NCI-H1694 (cell line): ENCODE measurements around the gene CEL.
"Not testable (repeated sequence)": the region's sequence is repeated elsewhere in the genome, so short reads cannot be mapped to it uniquely, and the experiment has no call there.

Source experiments
- DNase-seq: peaks from one replicate; lab custom pipeline; 2025; lab: John Stamatoyannopoulos, UW

The CEL gene

DNA sequence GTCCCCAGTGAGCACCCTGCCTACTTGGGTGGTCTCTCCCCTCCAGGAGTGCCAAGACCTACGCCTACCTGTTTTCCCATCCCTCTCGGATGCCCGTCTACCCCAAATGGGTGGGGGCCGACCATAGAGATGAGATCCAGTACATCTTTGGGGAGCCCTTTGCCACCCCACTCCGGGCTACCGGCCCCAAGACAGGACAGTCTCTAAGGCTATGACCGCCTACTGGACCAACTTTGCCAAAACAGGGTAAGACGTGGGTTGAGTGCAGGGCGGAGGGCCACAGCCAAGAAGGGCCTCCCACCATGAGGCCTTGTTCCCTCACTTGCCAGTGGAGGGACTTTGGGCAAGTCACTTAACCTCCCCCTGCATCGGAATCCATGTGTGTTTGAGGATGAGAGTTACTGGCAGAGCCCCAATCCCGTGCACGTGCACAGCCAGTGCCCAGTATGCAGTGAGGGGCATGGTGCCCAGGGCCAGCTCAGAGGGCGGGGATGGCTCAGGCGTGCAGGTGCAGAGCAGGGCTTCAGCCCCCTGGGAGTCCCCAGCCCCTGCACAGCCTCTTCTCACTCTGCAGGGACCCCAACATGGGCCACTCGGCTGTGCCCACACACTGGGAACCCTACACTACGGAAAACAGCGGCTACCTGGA is 24.6 kb downstream of the CEL start:
- not testable (repeated sequence) for DNase-seq

DNA sequence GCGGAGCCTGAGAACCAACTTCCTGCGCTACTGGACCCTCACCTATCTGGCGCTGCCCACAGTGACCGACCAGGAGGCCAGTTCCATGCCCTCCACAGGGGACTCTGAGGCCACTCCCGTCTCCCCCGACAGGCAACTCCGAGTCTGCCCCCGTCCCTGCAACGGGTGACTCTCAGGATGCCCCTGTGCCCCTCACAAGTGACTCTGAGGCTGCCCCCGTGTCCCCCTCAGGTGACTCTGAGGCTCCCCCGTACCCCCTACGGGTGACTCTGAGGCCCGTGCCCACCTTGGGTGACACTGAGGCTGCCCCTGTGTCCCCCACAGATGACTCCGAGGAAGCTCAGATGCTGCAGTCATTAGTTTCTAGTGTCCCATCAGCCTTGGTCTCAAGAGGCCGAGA is 25.1 kb downstream of the CEL start:
- no peak for DNase-seq

DNA sequence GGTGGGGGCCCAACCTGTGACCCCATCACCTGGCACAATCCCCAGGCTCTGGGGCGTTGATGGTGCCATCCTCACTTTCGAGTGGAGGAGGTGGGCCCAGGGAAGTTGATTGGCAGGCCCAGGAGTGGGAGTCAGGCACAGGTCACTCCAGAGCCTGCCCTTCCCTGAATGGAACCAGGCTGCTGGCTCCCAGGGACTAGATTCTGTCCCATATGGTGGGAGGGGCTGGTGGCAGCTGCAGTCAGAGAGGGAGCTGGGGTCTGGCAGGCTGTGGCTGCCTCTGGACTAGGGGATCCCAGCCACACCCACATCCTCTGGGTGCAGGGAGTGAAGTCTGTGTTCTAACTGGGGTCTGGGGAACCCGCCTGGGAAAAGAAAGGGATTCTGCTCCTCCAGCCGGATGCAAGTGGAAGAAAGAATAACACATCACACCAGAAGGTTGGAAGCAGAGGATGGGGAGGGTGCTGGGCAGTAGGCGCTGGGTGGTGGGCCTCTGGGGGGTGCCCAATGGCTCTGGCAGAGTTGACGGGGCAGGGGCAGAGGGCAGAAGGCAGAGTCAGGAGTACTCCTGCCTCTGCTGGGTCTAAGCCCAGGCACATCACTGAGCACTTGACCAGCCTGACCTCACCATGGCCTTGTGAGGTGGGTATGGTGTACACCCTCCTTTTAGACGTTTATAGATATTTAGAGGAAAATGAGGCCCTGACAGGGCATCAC is 25.8 kb downstream of the CEL start:
- no peak for DNase-seq

DNA sequence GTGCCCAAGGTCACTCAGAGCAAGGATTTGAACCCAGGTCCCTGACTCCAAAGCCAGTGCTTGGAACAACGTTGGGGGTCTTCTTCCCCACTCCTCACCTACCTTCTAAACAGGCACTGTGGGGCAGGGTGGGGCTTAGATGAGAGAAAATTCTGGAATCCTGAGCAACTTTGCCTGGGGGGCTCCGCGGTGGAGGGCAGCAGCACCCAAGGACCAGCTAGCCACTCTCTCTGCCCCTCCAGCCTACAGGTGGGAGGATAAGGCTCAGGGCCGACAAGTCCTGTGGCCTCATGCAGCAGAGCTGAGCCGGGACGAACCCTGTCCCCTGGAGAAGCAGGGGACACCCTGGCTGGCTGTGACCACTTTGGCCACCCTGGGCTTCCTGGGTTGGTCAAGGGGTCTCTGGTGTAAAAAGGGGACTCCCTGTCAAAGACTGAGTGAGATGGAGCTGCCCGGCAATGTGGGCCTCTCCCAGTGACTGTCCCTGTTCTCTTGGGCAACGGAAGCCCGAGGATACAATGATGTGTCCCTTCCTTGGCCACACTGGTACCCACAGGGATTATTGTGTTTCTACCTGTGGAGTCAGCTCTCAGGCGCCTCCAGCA is 26.5 kb downstream of the CEL start:
- no peak for DNase-seq

DNA sequence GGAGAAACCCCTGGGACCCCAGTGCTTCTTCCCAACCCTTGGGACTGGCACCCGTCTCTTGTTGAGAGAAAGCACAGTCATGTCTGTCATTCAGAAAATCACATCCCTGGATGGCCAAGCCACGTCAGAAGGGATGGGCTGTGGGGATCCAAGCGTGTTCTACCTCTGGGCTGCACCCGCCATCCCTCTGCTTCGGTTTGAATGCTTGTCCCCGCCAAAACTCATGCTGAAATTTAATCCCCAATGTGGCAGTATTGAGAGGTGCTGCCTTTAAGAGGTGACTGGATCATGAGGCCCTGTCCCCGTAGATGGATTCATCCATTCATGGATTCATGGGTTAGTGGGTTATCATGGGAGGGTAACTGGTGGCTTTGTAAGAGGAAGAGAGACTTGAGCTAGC is 27.0 kb downstream of the CEL start:
- DNase-seq, result no peak

DNA sequence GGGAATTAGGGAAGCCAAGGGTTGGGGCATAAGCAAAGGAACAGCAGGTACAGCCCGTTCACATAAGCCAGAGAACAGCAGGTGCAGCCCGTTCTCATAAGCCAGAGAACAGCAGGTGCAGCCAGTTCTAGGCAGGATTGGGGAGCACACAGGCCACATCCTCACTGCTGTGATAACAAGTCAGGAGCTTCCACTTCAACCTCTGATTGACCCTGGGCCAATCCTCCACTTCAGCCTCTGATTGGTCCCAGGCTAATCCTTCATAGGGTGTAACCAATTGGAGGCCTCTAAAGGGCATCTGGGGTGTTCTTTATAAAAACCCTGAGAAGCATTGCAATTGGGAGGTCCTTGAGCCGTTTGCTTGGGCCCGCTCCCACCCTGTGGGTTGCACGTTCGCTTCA is 27.5 kb downstream of the CEL start:
- DNase-seq, result peak; percentile 5

DNA sequence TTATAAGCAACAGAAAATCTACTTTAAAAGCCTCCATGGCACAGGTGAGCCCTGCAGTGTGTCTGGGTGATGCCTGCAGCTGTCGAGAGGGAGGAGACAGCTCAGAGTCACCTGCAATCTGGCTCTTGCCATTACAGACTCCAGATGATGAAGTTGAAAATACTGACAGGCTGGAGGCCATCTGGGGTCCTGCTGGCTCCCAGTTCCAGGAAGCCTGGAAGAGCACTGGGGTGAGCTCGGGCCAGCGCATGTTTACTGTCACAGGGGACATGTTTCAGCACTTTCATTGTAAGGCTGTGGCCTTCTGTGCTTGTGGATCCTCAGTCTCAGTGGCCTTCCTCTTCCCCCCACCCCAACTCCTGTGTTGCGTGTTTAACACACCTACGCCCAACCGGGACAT is 28.4 kb downstream of the CEL start:
- DNase-seq, result peak; percentile 69

DNA sequence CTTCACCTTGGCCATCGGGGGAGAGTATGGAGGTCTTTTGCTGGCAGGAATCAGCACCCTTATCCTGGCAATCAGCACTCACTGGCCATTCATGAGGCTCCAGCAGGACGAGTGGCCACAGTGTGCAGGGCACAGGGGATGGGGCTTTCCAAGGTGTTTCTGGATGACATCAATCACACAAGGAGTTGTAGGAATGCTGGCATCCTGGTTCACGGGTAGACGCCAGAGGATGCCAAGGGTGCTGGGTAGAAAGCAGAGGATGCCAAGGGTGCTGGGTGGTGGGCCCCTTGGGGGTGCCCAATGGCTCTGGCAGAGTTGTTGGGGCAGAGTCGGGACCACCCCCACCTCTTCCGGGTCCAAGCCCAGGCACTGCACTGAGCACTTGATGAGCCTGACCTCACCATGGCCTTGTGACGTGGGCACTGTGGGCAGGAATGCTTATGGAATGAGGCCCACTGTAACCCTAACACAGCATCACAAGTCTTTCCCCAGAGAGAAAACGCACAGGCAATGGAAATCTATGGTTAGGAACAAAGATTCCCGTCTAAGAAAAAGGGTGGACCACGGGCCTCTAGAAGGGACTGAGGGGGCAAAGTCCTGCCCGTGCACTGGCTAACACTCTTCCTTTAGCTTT is 29.1 kb downstream of the CEL start:
- no peak for DNase-seq

DNA sequence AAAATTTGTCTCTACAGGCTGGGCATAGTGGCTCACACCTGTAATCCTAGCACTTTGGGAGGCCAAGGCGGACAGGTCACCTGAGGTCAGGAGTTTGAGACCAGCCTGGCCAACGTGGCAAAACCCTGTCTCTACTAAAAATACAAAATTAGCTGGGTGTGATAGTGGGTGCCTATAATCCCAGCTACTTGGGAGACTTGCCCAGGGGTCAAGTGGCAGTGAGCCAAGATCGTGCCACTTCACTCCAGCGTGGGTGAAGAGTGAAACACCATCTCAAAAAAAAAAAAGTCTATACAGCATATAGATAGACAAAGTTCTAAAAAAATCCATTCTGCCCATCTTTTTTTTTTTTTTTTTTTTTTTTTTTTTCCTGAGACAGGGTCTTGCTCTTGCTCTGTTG is 32.6 kb downstream of the CEL start:
- not testable (repeated sequence) for DNase-seq

DNA sequence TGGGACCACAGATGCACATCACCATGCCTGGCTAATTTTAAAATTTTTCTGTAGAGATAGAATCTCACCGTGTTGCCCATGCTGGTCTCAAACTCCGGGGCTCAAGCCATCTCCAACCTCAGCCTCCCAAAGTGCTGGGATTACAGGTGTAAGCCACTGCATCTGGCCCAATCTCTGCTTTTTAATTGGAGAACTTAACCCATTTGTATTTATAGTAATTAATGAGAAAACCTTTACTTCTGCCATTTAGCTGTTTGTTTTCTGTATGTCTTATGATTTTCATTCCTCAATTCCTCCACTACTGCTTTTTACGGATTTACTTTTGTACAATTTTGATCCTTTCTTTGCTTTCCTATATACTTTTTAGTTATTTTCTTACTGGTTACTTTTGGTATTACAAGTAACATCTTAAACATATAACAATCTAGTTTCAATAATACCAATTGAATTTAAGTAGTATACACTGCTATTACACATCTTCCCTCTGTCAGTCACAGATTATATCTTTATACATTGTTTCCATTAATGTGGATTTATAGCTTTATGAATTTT is 33.1 kb downstream of the CEL start:
- DNase-seq, result no peak

DNA sequence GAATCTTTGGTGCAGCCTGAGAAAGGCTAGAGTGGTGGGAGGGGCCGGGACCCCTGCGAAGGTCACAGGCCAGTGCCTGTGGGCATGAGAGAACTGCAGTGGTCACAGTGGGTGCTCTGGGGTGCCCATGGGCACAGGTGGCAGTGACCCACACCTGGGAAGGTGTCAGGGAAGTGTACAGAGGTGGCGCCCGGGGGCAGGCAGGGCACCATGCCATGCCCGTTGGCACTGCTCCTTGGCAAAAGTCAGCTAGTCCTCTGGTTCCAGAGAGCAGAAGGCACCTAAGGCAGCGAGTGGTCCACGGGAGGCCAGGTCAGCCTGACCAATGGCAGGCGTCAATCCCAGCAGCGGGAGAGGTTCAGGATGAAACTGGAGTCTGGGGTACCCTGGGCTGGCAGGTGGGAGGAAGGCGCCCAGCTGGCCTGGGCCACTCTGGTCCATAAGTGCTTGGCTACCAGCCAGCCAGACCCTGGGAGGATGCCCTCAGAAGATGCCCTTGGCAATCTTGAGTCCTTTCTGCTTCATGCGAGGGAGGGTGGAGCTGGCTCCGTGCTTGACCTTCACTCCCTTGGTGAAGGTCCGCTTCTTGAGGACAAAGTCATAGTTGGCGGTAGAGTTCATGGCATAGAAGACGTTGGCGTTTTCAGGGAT is 36.4 kb downstream of the CEL start:
- DNase-seq, result no peak

DNA sequence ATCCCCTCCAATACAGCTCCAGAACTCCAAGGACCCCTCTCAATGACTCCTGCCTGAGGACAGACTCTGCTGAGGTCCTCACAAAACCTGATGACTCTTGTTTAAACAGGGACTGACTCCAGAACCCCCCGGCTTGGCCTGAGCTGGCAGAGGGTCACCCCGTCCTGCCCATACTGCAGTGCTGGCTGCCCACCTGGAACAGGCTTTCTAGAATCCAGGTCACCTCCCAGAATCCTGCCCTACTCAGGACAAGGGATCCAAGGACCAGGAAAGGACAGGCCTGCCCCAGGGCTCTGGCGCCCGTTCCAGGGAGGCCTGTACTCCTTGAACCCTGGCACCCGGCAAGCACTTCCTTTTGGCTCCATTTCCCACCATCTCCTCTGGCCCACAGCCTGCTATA is 37.1 kb downstream of the CEL start:
- no peak for DNase-seq

DNA sequence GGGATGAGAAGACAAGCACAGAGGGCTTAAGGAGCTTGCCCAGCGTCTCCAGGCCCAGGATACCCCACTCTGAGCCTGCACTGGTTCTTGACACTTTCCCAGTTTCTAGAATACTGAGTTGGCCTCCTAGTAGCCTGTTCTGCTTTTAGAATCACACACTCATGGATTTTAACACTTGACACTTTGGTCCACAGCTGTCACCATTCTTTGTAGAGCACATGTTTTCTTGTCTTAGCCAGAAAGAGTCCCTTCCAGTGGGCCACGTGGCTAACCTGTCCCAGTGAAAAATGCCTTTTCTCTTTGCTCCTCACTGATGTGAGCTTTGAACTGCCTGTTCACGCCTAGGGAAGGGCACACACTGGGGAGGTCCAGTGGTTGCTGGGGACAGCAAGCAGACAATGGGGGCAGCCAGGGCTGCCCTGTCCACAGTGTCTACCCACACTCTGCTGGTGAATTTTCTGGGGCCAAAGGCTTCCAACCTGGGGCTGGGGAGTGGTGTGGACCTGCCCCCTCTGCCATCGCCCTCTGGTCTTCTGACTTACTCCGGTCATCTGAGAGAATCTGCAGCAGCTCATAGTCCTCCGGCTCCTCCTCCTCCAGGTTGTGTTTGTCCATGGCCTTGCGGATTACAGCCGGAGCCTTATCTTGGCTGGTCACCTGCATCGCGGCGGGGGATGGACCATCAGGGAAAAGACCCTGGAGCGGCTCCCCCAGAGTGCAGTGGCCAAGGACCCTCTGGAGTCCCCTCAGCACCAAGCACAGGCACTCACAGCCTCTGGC is 38.1 kb downstream of the CEL start:
- no peak for DNase-seq

DNA sequence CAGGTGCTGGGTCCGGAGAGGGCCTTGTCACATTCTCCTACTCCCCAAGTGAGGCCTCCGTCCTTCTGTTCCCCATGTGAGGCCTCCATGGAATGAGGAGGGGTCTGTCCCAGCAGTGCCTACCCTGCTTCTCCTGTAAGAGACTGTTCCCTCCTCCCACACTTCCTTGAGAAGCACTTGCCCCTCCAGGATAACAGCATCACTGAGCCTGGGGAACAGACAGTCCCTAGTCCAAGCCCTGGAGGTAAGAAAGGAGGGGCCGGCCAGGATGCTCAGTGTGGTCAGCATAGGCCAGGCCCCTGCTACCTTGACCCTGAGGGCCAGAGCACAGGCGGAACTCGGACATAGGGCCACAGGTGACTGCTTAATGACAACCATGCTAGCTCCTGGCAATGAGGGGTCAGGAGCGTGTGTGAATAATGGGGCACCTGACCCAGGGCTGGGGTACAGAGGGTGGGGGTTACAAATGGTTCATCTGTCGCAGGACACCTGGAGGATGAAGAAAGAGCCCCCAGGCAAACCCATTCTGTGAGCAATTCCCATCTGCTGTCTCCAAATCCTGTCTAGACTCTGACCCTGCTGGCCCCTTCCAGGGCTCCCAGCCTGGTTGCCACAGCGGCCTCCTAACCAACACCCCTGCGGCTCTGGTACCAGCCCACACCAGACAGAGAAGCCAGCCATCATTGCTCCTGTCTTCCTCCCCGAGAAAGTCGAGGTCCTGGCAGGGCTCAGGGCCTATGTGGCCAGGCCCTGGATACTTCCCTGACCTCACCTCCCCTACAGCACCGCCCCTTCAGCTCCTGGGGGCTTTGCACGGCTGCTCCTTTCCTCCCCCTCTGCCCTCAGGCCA is 39.0 kb downstream of the CEL start:
- DNase-seq, result no peak

DNA sequence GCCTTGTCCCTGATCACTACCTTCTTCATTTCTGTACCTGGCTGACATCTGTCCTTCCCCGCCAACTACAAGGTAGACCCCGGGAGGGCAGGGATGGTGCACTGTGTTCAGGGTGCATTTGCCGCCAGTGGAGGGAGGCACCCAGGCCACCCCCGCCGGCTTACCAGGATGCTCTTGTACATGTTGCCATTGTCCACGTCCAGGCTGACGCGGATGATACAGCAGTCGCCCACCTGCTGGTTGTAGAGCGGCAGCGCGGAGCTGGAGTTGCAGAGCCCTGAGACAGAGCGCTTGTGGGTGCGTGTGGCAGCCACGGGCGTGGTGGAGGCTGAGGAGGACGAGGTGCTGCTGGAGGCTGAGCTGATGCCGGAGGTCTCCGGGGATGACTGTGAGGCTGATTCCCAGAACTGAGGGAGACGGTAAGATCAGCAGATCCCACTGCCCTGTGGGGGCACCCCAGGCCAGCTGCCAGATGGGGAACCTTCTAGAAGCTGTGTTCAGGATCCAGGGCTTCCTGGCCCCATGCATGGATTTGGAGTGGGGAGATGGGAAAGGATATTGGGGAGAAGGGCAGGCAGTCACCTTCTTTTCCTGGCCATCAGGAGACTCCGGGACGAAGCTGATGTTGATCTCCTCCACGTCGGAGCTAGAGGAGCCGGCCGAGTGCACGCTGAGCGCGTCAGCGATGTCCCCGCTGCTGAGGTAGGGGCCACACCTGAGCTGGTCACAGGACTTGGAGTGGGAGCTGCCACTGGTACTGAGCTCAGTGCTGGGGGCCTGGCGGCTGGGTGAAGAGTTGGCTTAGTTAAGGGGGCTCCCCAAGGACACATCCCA is 39.8 kb downstream of the CEL start:
- DNase-seq, result no peak

DNA sequence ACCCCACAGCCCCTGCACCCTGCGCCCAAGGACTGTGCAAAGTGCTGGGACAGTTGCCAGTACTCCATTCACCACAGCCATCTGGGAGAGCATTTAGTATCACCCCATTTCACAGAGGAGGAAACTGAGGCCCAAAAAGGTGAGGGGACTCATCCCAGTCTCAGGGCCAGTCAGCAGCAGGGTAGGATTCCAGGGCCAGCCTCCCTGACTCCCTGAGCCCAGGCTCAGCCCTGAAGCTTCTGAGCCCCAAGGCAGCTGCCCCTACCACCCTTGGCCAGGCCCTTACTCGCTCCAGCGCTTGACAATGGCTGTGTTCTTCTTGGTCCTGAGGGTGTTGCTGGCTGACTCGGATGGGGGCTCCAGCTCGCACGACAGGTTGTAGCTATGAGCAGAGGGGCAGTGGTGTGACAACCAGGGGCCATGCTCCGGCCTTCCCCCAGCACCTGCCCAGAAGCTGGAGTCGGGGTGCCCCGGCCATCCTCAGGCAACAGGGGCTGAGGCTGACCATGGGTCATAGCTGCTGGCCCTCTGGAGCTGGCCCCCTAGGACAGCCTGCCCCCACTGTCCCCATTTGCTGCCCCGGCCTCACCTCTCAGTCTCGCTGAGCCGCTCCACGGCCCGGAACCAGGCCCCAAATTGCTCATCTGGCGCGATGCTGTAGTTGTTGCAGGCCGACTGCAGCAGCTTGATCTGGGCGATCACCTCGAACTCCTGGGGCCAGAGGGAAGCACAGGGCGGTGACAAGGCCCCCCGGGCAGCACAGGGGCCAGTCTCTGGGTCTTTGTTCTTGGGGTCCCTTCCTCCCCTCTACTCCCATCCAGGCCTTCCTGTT is 40.6 kb downstream of the CEL start:
- DNase-seq, result no peak

DNA sequence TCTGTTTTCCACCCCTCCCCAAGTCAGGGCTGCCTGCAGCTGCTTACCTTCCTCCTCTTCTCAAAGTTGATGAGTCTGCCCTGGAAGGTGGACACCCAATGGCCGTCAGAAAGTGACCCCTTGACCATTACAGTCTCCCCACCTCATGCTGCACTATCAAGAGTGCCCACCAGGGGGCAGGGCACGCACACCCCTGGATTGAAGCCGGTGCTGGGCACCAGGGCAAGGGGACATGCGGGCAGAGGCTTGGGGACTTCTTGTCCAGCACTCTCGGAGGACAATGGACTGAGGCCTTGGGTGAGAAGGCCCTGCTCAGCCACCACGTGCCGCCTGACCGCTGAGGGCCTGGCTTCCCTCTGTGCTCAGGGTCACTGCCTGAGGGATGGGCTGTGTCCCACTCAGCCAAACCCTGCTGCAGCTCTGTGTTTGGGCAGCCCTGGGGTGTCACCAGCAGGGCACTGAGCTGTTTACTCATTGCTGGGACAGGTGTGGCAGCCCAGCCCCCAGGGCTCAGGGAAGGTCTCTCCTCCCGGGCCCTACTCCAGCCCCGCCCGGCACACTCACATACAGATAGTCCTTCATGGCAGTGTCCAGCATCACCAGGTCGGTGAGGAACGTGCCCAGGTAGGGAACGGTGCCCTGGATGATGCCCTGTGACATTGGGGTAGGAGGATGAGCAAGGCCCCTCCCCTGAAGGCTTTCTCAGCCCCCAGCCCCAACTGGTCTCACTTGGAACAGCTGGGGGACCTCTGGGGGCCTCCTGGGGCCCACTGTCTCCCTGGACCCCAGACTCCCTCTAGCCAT is 41.6 kb downstream of the CEL start:
- no peak for DNase-seq

DNA sequence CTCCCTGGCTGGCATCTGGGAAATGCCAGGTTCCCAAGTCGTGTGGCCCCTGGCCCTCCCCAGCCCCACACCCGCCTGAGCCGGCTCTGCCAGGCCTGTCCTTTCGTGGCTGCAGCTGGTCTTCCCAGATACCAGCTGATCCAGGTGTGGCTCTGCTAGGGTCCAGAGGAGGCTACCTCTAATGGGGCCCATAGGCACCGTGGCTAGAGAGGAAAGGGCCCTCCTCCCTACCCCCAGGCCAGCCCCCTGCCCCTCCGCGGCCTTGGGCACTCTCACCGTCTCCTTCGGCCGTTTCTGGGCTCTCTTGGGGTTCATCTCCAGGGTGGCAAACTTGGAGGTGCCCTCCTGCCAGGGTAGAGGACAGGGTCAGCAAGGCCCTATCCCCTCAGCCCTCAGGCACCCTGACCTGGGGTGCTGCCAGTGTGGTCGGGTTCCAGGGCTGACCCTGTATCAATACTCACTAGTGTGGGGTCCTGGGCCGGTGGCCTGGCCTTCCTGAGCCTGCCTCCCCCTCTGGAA is 42.3 kb downstream of the CEL start:
- DNase-seq, result no peak
